HCT116 (cell line): ENCODE results near the gene RGS17.

Experiments
- ELF1 ChIP-seq: IDR thresholded peaks from 2 replicates; pipeline ENCODE4 v1.6.1; 2012; ENCODE audit warnings: low read depth, borderline replicate concordance
- EZH2phosphoT487 ChIP-seq: fragments of 200-600 bp; IDR thresholded peaks from 2 replicates; pipeline ENCODE4 v1.6.1; 2018; ENCODE audit warnings: antibody characterized with exemption, borderline replicate concordance
- YY1 ChIP-seq: IDR thresholded peaks from 2 replicates; pipeline ENCODE4 v1.6.1; 2011; ENCODE audit warnings: low read length, low read depth, moderate library complexity, mild to moderate bottlenecking; ENCODE audit not compliant: insufficient replicate concordance; ENCODE audit errors: extremely low read depth
- ZNF274 ChIP-seq: fragments of 200-500 bp; sonication (Bioruptor generic); IDR thresholded peaks from 2 replicates; pipeline ENCODE4 v1.6.1; 2014; ENCODE audit warnings: mild to moderate bottlenecking, low read depth, low read length, inconsistent platforms

GRCh38 chr6:153092082-153093013 is 38.7 kb downstream of the RGS17 start:
- TF ChIP-seq ELF1 (no peak), ZNF274 (no peak), YY1 (no peak), EZH2phosphoT487 (no peak)
